H1 (cell line): Measurements from ENCODE around the gene CEP128. TPM values are rescaled to one million over a fixed set of nuclear protein-coding genes. Genes with fewer than 3 reads are reported as not detected.

Experiments
- CTCF ChIA-PET: fragments of 300-600 bp; sonication (Branson Sonifier 250); formaldehyde crosslinking; loops from one replicate; lab custom pipeline; 2021; ENCODE audit not compliant: partially characterized antibody; lab: Charles Lee
- POLR2A ChIA-PET: fragments of 300-600 bp; sonication (Branson Sonifier 250); formaldehyde crosslinking; loops from one replicate; lab custom pipeline; 2021; ENCODE audit warnings: inconsistent platforms; ENCODE audit not compliant: partially characterized antibody; lab: Charles Lee
- DNase-seq, 2 experiments: peaks; one replicate each; pipeline versions ENCODE4 v3.0.0 to v3.0.0-alpha.2; 2010 to 2022; ENCODE audit warnings: low spot score in 2 of 2, low read depth in 1 of 2, mixed read lengths in 1 of 2
- FAIRE-seq: peaks from 2 replicates; lab custom pipeline; 2011; peaks lifted over from hg19 to GRCh38; lab: Jason Lieb, UNC
- H2AFZ ChIP-seq: 2 replicates; pipeline ENCODE4 v1.8.1; 2012; ENCODE audit warnings: low read length, inconsistent platforms
- H2AK5ac ChIP-seq: 2 replicates; pipeline ENCODE4 v1.6.1; 2013; ENCODE audit warnings: low read depth, low read length
- H2BK120ac ChIP-seq: replicated peaks from 2 replicates; pipeline ENCODE3; 2013; ENCODE audit warnings: low read depth, low read length, inconsistent platforms
- H2BK12ac ChIP-seq: 2 replicates; pipeline ENCODE4 v1.6.1; 2013; ENCODE audit warnings: low read depth, low read length
- H2BK15ac ChIP-seq: 2 replicates; pipeline ENCODE4 v1.6.1; 2013; ENCODE audit warnings: low read length
- H2BK20ac ChIP-seq: 2 replicates; pipeline ENCODE4 v1.6.1; 2013; ENCODE audit warnings: low read length
- H2BK5ac ChIP-seq: 2 replicates; pipeline ENCODE4 v1.6.1; 2013; ENCODE audit warnings: low read depth, low read length
- H3K14ac ChIP-seq: 2 replicates; pipeline ENCODE4 v1.6.1; 2013; ENCODE audit warnings: inconsistent platforms; ENCODE audit not compliant: insufficient read length
- H3K18ac ChIP-seq: 2 replicates; pipeline ENCODE4 v1.6.1; 2013; ENCODE audit warnings: low read length; ENCODE audit errors: extremely low read depth
- H3K23ac ChIP-seq: 2 replicates; pipeline ENCODE4 v1.6.1; 2013; ENCODE audit warnings: inconsistent platforms; ENCODE audit not compliant: insufficient read length
- H3K23me2 ChIP-seq: 2 replicates; pipeline ENCODE4 v1.6.1; 2013; ENCODE audit warnings: low read depth, low read length
- H3K27ac ChIP-seq: 2 replicates; pipeline ENCODE4 v1.6.1; 2011; ENCODE audit warnings: low read depth, low read length, inconsistent platforms
- H3K27me3 ChIP-seq, 4 experiments: replicated peaks in 1 of 4; 1 replicate in 1 of 4; 2 replicates in 3 of 4; pipeline versions ENCODE4 v1.6.1 to v1.8.1; 2011 to 2013; ENCODE audit warnings: low read length in 3 of 4, mild to moderate bottlenecking in 3 of 4, inconsistent platforms in 2 of 4, mixed read lengths in 2 of 4, moderate library complexity in 1 of 4; ENCODE audit not compliant: control insufficient read depth in 3 of 4, insufficient read depth in 3 of 4; ENCODE audit errors: extremely low read depth in 1 of 4
- H3K36me3 ChIP-seq, 4 experiments: 2 replicates each; pipeline versions ENCODE4 v1.6.1 to v1.8.1; 2011 to 2013; ENCODE audit warnings: mild to moderate bottlenecking in 4 of 4, low read length in 3 of 4, moderate library complexity in 2 of 4, control low read depth in 1 of 4, inconsistent platforms in 1 of 4; ENCODE audit not compliant: insufficient read depth in 4 of 4, control insufficient read depth in 2 of 4
- H3K4ac ChIP-seq: replicated peaks from 2 replicates; pipeline ENCODE3; 2013; ENCODE audit warnings: low read length, low read depth, mixed read lengths, inconsistent platforms; ENCODE audit not compliant: insufficient read length
- H3K4me1 ChIP-seq, 4 experiments: replicated peaks in 1 of 4; 1 replicate in 1 of 4; 2 replicates in 3 of 4; pipeline versions ENCODE4 v1.6.1 to v1.8.1; 2011 to 2013; ENCODE audit warnings: low read length in 3 of 4, inconsistent platforms in 2 of 4, mixed read lengths in 1 of 4; ENCODE audit not compliant: insufficient read depth in 4 of 4, control insufficient read depth in 3 of 4
- H3K4me2 ChIP-seq, 2 experiments: 2 replicates each; pipeline versions ENCODE4 v1.6.1 to v1.8.1; 2011 to 2013; ENCODE audit warnings: low read depth in 2 of 2, low read length in 2 of 2, control low read depth in 1 of 2, inconsistent platforms in 1 of 2, mild to moderate bottlenecking in 1 of 2; ENCODE audit not compliant: insufficient read depth in 1 of 2
- H3K4me3 ChIP-seq, 4 experiments: fragments of 200-600, 300-600 bp in 1 of 4; sonication (generic), shearing (Covaris generic), sonication (Bioruptor Twin) in 1 of 4; 2 replicates each; pipeline versions ENCODE4 v1.5.1 to v1.8.1; 2011 to 2016; ENCODE audit warnings: low read length in 4 of 4, low read depth in 3 of 4, control low read depth in 2 of 4, inconsistent platforms in 2 of 4, mild to moderate bottlenecking in 2 of 4, mixed read lengths in 1 of 4, moderate library complexity in 1 of 4; ENCODE audit not compliant: insufficient read depth in 2 of 4; ENCODE audit errors: extremely low read depth in 1 of 4
- H3K56ac ChIP-seq: replicated peaks from 2 replicates; pipeline ENCODE3; 2013; ENCODE audit warnings: low read depth, mild to moderate bottlenecking, mixed read lengths, low read length, inconsistent platforms; ENCODE audit not compliant: insufficient read length
- H3K79me1 ChIP-seq: 2 replicates; pipeline ENCODE4 v1.6.1; 2013; ENCODE audit warnings: low read depth, low read length, control low read depth
- H3K79me2 ChIP-seq, 2 experiments: 2 replicates each; pipeline versions ENCODE4 v1.6.1 to v1.8.1; 2012 to 2013; ENCODE audit warnings: low read length in 2 of 2, mild to moderate bottlenecking in 2 of 2, inconsistent platforms in 1 of 2; ENCODE audit not compliant: insufficient read depth in 2 of 2, control insufficient read depth in 1 of 2
- H3K9ac ChIP-seq, 4 experiments: replicated peaks in 1 of 4; 1 replicate in 1 of 4; 2 replicates in 3 of 4; pipeline versions ENCODE4 v1.6.1 to v1.8.1; 2011 to 2013; ENCODE audit warnings: low read depth in 3 of 4, low read length in 3 of 4, control low read depth in 2 of 4, mild to moderate bottlenecking in 2 of 4, moderate library complexity in 2 of 4, inconsistent platforms in 1 of 4; ENCODE audit errors: extremely low read depth in 1 of 4
- H3K9me3 ChIP-seq, 2 experiments: 2 replicates each; pipeline versions ENCODE4 v1.6.1 to v1.8.1; 2012 to 2013; ENCODE audit warnings: mild to moderate bottlenecking in 2 of 2, moderate library complexity in 2 of 2, control low read depth in 1 of 2, inconsistent platforms in 1 of 2, low read depth in 1 of 2, low read length in 1 of 2, mixed read lengths in 1 of 2; ENCODE audit not compliant: insufficient read depth in 2 of 2
- H4K20me1 ChIP-seq, 2 experiments: replicated peaks in 1 of 2; 2 replicates each; pipeline versions ENCODE3 to v1.8.1; 2011 to 2013; ENCODE audit warnings: inconsistent platforms in 2 of 2, low read length in 2 of 2, mild to moderate bottlenecking in 1 of 2; ENCODE audit not compliant: insufficient read depth in 2 of 2, control insufficient read depth in 1 of 2
- H4K5ac ChIP-seq: 2 replicates; pipeline ENCODE4 v1.6.1; 2013; ENCODE audit warnings: low read length, low read depth, mixed read lengths, inconsistent platforms; ENCODE audit not compliant: insufficient read length
- H4K8ac ChIP-seq: 2 replicates; pipeline ENCODE4 v1.8.0; 2013; ENCODE audit warnings: mild to moderate bottlenecking, moderate library complexity, low read length, inconsistent platforms; ENCODE audit not compliant: insufficient read depth; ENCODE audit errors: extremely low read depth
- H4K91ac ChIP-seq: replicated peaks from 2 replicates; pipeline ENCODE3; 2013; ENCODE audit warnings: low read length, mixed read lengths, inconsistent platforms; ENCODE audit not compliant: insufficient read length
- CHD2 ChIP-seq: IDR thresholded peaks from 2 replicates; pipeline ENCODE4 v1.6.1; 2012; ENCODE audit warnings: low read length, improper control_type of control experiment
- HDAC6 ChIP-seq: IDR thresholded peaks from one replicate; pipeline ENCODE4 v1.7.1; 2012; ENCODE audit warnings: low read depth, mild to moderate bottlenecking, inconsistent platforms, low read length, moderate library complexity
- RNF2 ChIP-seq: fragments of 200-900, 300-1000 bp; sonication (generic); IDR thresholded peaks from 2 replicates; pipeline ENCODE4 v1.7.1; 2016; ENCODE audit warnings: borderline replicate concordance, low read depth, mild to moderate bottlenecking, antibody characterized with exemption, low read length; ENCODE audit not compliant: poor library complexity, severe bottlenecking; ENCODE audit errors: missing control alignments
- SIRT6 ChIP-seq: IDR thresholded peaks from one replicate; pipeline ENCODE4 v1.7.1; 2012; ENCODE audit warnings: low read length, inconsistent platforms
- SP4 ChIP-seq: IDR thresholded peaks from 2 replicates; pipeline ENCODE4 v1.6.1; 2012; ENCODE audit warnings: low read length, inconsistent platforms
- ZNF274 ChIP-seq: IDR thresholded peaks from 2 replicates; pipeline ENCODE4 v1.7.0; 2012; ENCODE audit warnings: low read length, borderline replicate concordance; ENCODE audit errors: extremely low read depth
- WGBS, 2 experiments: shearing (Covaris generic) in 1 of 2; methylation state at CpG; one replicate each; pipeline versions ENCODE4 v1.1.6 to v1.1.7; 2013 to 2015; ENCODE audit warnings: low lambda C conversion rate in 2 of 2, mixed read lengths in 2 of 2, inconsistent platforms in 1 of 2, low coverage in 1 of 2, missing lambda C conversion rate in 1 of 2; ENCODE audit not compliant: insufficient replicate concordance in 2 of 2, insufficient coverage in 1 of 2, insufficient read length in 1 of 2; ENCODE audit errors: extremely low coverage in 1 of 2, missing lambda C conversion rate in 1 of 2; 5-methylcytosine and 5-hydroxymethylcytosine counted together
- polyA plus RNA-seq, 7 experiments: library from polyadenylated mRNA; depleted of rRNA in 3 of 7; stranded (reverse) in 5 of 7; unstranded in 2 of 7; fragments of >200 nt in 5 of 7; fragments of 200-250 nt in 2 of 7; gene quantifications; 1 replicate in 5 of 7; 2 replicates in 1 of 7; 4 replicates in 1 of 7; pipeline versions ENCODE4 v1.2.1 to v1.2.3, GENCODE V29; 2011 to 2013; ENCODE audit warnings: missing spikeins in 2 of 7, mixed read lengths in 2 of 7
- total RNA-seq: library from RNA; stranded (reverse); fragmentation: NEBNext Ultra II Directional; extraction: Animal tissue kit (Norgen Biotek cat#: 25700); gene quantifications from 2 replicates; pipeline ENCODE4 v1.2.1, GENCODE V29; 2021
- TF ChIP-seq, protein P1 (sequence below): IDR thresholded peaks from 2 replicates; pipeline ENCODE4 v1.6.1; 2011; ENCODE audit warnings: low read length, improper control_type of control experiment
- TF ChIP-seq, protein P2 (sequence below), 3 experiments: IDR thresholded peaks; 1 replicate in 2 of 3; 2 replicates in 1 of 3; pipeline versions ENCODE4 v1.5.1 to v1.6.1; 2011; ENCODE audit warnings: low read length in 3 of 3, mild to moderate bottlenecking in 3 of 3, inconsistent platforms in 2 of 3, low read depth in 1 of 3, moderate library complexity in 1 of 3; ENCODE audit not compliant: insufficient read depth in 1 of 3; ENCODE audit errors: control extremely low read depth in 1 of 3

CEP128 gene
- total and polyA plus RNA-seq, 2 of the 8 experiments (the other 6 are each of a cell fraction or from before 2014, with no cell fraction given), result 1.9 to 17.0 TPM

DNA sequence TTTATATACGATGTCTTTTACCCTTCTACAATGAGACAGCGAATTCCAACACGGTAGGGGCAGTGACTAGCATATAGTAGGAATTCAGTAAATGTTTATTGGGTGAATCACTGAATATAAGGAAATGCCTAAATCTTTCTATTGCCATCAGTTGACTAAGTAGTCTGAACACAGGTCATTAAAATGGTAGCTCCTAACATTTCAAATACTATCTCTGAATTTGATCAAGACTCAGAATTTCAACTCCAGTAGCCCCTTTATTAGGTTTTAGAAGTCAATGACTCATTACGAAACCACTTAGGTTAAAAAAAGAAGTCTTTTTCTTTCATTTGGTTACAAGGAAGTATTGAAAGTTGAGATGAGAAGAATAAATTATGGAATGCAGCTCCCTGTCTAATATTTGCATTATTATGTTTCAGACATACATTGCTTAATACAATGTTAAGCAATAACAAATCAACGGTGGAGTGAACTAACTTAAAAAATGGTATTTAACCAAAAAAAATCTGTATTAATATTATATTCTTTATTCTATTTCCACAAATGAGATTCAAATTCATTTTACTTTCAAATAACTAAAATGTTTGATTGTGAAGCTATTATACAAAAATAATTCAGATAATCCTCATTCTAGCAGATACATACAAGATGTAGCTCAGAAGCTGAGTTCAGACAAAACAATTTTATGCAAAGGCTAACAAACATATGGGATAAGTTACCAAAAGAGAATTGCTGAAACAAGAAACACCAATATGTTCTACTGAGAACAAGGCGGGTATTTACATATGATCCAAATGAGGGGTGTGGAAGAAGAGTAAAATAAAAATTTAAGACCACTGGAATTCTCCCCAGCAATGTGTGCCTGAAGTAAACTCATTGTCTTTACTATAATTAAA, 302.7 kb downstream of the CEP128 start:
- Histone ChIP-seq H3K56ac (no peak overlapping the region), H3K9me3 (no peaks in the 10 kb centered on the region), H2BK5ac (no peak overlapping the region), H2BK12ac (no peak overlapping the region), H3K27ac (no peak overlapping the region), H3K14ac (no peak overlapping the region), H3K23me2 (no peaks in the 10 kb centered on the region), H3K4me2 (no peak overlapping the region), H3K4me3 (no peak overlapping the region), H2AFZ (no peak overlapping the region), H3K36me3 (no peaks in the 10 kb centered on the region), H2BK15ac (no peak overlapping the region), H4K5ac (no peak overlapping the region), H3K79me2 (no peaks in the 10 kb centered on the region), H2BK120ac (no peak overlapping the region), H3K27me3 (no peaks in the 10 kb centered on the region), H2AK5ac (no peak overlapping the region), H3K9ac (no peak overlapping the region), H3K23ac (no peak overlapping the region), H4K8ac (no peak overlapping the region), H3K4me1 (no peaks in the 10 kb centered on the region; a peak in 1 of 7 replicates), H2BK20ac (no peak overlapping the region), H3K4ac (no peak overlapping the region), H4K91ac (no peak overlapping the region), H4K20me1 (no peaks in the 10 kb centered on the region), H3K79me1 (no peaks in the 10 kb centered on the region), H3K18ac (no peak overlapping the region)
- POLR2A ChIA-PET, result no interaction called here
- FAIRE-seq (no peak), DNase-seq (no peak)
- WGBS, 2 experiments, result 86% methylated on average over 6 of the region's 6 CpGs; no CpG with 5 or more reads in 1 of the 2 experiments
- CTCF ChIA-PET, result interaction anchor here (0.7 to 1.1 kb wide), 3 partner anchors 11 to 72 kb away, joined by 3 to 4 read pairs (median 3); no protein-coding TSS in a partner anchor
- TF ChIP-seq SIRT6 (no peak), ZNF274 (no peak), SP4 (no peak), HDAC6 (no peak), CHD2 (no peak), RNF2 (no peak)
- TF ChIP-seq, protein P1, sequence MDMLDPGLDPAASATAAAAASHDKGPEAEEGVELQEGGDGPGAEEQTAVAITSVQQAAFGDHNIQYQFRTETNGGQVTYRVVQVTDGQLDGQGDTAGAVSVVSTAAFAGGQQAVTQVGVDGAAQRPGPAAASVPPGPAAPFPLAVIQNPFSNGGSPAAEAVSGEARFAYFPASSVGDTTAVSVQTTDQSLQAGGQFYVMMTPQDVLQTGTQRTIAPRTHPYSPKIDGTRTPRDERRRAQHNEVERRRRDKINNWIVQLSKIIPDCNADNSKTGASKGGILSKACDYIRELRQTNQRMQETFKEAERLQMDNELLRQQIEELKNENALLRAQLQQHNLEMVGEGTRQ, result no peak
- TF ChIP-seq, protein P2, sequence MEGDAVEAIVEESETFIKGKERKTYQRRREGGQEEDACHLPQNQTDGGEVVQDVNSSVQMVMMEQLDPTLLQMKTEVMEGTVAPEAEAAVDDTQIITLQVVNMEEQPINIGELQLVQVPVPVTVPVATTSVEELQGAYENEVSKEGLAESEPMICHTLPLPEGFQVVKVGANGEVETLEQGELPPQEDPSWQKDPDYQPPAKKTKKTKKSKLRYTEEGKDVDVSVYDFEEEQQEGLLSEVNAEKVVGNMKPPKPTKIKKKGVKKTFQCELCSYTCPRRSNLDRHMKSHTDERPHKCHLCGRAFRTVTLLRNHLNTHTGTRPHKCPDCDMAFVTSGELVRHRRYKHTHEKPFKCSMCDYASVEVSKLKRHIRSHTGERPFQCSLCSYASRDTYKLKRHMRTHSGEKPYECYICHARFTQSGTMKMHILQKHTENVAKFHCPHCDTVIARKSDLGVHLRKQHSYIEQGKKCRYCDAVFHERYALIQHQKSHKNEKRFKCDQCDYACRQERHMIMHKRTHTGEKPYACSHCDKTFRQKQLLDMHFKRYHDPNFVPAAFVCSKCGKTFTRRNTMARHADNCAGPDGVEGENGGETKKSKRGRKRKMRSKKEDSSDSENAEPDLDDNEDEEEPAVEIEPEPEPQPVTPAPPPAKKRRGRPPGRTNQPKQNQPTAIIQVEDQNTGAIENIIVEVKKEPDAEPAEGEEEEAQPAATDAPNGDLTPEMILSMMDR (IDR thresholded peaks at IDR 0.05; ENCODE audit: control extremely low read depth in 1 of 3, insufficient read depth in 1 of 3, low read depth in 1 of 3, low read length in 3 of 3), result no peak
